Measurements from ENCODE around the gene KLHDC3. TPM values are rescaled to one million over a fixed set of nuclear protein-coding genes. Genes with fewer than 3 reads are reported as not detected.

The KLHDC3 gene
- total and polyA plus RNA-seq, 2 of the 13 experiments (the other 11 are each of a cell fraction or from before 2014, with no cell fraction given): 78.3 to 91.5 TPM

DNA sequence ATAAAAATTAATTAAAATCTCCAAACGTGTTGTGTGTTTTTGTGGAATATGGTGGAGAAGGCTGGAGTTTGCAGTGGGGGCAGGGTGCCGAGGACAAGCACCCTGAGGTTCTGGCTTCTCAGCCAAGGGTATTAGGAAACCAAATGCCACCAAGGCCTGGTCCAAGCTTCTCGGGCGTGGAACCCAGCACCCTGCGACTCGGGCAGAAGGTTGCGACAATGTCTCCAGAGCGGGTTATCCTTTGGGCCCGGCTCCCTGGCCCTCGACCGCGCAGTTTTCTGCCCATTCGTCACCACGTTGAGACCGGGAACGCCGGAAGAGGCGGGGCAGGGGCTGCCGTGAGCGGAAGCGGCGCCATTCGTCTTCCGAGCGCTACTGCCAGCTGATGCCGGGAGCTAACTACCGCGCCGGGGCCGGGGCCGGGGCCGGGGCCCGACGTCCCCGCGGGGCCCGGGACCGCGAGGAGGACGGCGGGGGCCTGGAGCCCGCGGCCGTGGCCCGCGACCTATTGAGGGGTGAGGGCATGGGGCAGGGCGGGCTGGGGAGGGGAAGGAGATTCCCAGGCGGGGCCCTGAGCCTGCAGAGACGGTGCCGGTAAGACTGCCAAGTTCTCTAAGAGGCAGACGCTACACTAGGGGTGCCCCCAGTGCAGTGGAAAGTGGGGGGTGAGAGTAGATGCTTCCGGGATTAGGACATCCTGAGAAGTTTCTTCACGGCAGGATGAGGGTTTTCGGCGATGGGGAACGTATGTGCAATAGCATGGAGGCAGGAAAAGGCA is 7.4 kb downstream of the KLHDC3 start, which contains the start of gene RRP36 (continued):
- no peak; the same call in 1 of the 2 replicates for TF ChIP-seq RXRB (CRISPR knock-in tag; IDR thresholded peaks at IDR 0.05; ENCODE audit: borderline replicate concordance)
- TF ChIP-seq ZNF17 (CRISPR knock-in tag; IDR thresholded peaks at IDR 0.05): no peak
- TF ChIP-seq ZIK1 (CRISPR knock-in tag; IDR thresholded peaks at IDR 0.05; ENCODE audit: borderline replicate concordance, low read depth): no peak
- peak; percentile 68; the same call in 1 of the 2 replicates for TF ChIP-seq ZNF607 (CRISPR knock-in tag; IDR thresholded peaks at IDR 0.05; ENCODE audit: borderline replicate concordance)
- TF ChIP-seq REXO4 (CRISPR knock-in tag; IDR thresholded peaks at IDR 0.05; ENCODE audit: borderline replicate concordance): no peak
- TF ChIP-seq FOXO1 (CRISPR knock-in tag; IDR thresholded peaks at IDR 0.05): peak; percentile 25; the same call in 1 of the 2 replicates
- TF ChIP-seq ERF (CRISPR knock-in tag; IDR thresholded peaks at IDR 0.05): peak; percentile 76; the same call in 1 of the 2 replicates
- TF ChIP-seq SRSF4 (IDR thresholded peaks at IDR 0.05; ENCODE audit: low read depth, low read length, poor library complexity, severe bottlenecking): no peak
- TF ChIP-seq ZNF883 (CRISPR knock-in tag; IDR thresholded peaks at IDR 0.05; ENCODE audit: not compliant biosample characterization): peak; percentile 88
- TF ChIP-seq ZNF776 (CRISPR knock-in tag; IDR thresholded peaks at IDR 0.05): peak; percentile 79
- TF ChIP-seq TGIF2 (CRISPR knock-in tag; IDR thresholded peaks at IDR 0.05): peak; percentile 63; the same call in 1 of the 2 replicates
- TF ChIP-seq EZH2 (conservative IDR thresholded peaks at IDR 0.05; ENCODE audit: low read depth, low read length): no peak
- TF ChIP-seq ELF3 (CRISPR knock-in tag; IDR thresholded peaks at IDR 0.05): no peak; the same call in 1 of the 2 replicates
- TF ChIP-seq, protein P1, sequence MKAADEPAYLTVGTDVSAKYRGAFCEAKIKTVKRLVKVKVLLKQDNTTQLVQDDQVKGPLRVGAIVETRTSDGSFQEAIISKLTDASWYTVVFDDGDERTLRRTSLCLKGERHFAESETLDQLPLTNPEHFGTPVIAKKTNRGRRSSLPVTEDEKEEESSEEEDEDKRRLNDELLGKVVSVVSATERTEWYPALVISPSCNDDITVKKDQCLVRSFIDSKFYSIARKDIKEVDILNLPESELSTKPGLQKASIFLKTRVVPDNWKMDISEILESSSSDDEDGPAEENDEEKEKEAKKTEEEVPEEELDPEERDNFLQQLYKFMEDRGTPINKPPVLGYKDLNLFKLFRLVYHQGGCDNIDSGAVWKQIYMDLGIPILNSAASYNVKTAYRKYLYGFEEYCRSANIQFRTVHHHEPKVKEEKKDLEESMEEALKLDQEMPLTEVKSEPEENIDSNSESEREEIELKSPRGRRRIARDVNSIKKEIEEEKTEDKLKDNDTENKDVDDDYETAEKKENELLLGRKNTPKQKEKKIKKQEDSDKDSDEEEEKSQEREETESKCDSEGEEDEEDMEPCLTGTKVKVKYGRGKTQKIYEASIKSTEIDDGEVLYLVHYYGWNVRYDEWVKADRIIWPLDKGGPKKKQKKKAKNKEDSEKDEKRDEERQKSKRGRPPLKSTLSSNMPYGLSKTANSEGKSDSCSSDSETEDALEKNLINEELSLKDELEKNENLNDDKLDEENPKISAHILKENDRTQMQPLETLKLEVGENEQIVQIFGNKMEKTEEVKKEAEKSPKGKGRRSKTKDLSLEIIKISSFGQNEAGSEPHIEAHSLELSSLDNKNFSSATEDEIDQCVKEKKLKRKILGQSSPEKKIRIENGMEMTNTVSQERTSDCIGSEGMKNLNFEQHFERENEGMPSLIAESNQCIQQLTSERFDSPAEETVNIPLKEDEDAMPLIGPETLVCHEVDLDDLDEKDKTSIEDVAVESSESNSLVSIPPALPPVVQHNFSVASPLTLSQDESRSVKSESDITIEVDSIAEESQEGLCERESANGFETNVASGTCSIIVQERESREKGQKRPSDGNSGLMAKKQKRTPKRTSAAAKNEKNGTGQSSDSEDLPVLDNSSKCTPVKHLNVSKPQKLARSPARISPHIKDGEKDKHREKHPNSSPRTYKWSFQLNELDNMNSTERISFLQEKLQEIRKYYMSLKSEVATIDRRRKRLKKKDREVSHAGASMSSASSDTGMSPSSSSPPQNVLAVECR (CRISPR knock-in tag; IDR thresholded peaks at IDR 0.05; ENCODE audit: borderline replicate concordance): peak; percentile 81
- no peak for TF ChIP-seq NCOA5 (CRISPR knock-in tag; IDR thresholded peaks at IDR 0.05)
- TF ChIP-seq TEAD3 (CRISPR knock-in tag; optimal IDR thresholded peaks at IDR 0.05; ENCODE audit: borderline replicate concordance): peak; percentile 62
- no peak for TF ChIP-seq ZNF24 (IDR thresholded peaks at IDR 0.05)
- TF ChIP-seq PCBP2 (optimal IDR thresholded peaks at IDR 0.05; ENCODE audit: low read depth, low read length, poor library complexity, severe bottlenecking): no peak
- TF ChIP-seq ZSCAN20 (CRISPR knock-in tag; IDR thresholded peaks at IDR 0.05; ENCODE audit: borderline replicate concordance): 0 out of 2 replicates have a peak, but pooled peaks have one; percentile 25
- TF ChIP-seq NCOR1 (IDR thresholded peaks at IDR 0.05; ENCODE audit: borderline replicate concordance, low read length): no peak
- TF ChIP-seq CBX1 (IDR thresholded peaks at IDR 0.05; ENCODE audit: low read depth): peak; percentile 54
- TF ChIP-seq, protein P2, sequence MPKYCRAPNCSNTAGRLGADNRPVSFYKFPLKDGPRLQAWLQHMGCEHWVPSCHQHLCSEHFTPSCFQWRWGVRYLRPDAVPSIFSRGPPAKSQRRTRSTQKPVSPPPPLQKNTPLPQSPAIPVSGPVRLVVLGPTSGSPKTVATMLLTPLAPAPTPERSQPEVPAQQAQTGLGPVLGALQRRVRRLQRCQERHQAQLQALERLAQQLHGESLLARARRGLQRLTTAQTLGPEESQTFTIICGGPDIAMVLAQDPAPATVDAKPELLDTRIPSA (CRISPR knock-in tag; IDR thresholded peaks at IDR 0.05; ENCODE audit: borderline replicate concordance): no peak
- TF ChIP-seq, protein P3, sequence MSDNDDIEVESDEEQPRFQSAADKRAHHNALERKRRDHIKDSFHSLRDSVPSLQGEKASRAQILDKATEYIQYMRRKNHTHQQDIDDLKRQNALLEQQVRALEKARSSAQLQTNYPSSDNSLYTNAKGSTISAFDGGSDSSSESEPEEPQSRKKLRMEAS (IDR thresholded peaks at IDR 0.05): peak; percentile 89
- TF ChIP-seq CAMTA2 (CRISPR knock-in tag; IDR thresholded peaks at IDR 0.05; ENCODE audit: borderline replicate concordance): peak; percentile 90
- no peak for TF ChIP-seq ZFP1 (CRISPR knock-in tag; IDR thresholded peaks at IDR 0.05)
- TF ChIP-seq MYC (CRISPR knock-in tag; IDR thresholded peaks at IDR 0.05; ENCODE audit: borderline replicate concordance): peak; percentile 85
- no peak for TF ChIP-seq BRCA1 (CRISPR knock-in tag; IDR thresholded peaks at IDR 0.05)
